IMR-90 (cell line): ENCODE measurements around the gene OFD1.

Source experiments
- CHD1 ChIP-seq: IDR thresholded peaks from 2 replicates; pipeline ENCODE4 v1.6.1; 2012; ENCODE audit warnings: low read depth, low read length, improper control_type of control experiment
- MAFK ChIP-seq: IDR thresholded peaks from 2 replicates; pipeline ENCODE4 v1.6.1; 2012; ENCODE audit warnings: low read depth, low read length, improper control_type of control experiment
- MXI1 ChIP-seq: IDR thresholded peaks from 2 replicates; pipeline ENCODE4 v1.6.1; 2012; ENCODE audit warnings: low read depth, mild to moderate bottlenecking, low read length, moderate library complexity, borderline replicate concordance
- POLR2A ChIP-seq: IDR thresholded peaks from 2 replicates; pipeline ENCODE4 v1.6.1; 2012; ENCODE audit warnings: mild to moderate bottlenecking, low read depth, low read length
- RCOR1 ChIP-seq: IDR thresholded peaks from 2 replicates; pipeline ENCODE4 v1.6.1; 2012; ENCODE audit warnings: mild to moderate bottlenecking, low read length, improper control_type of control experiment; ENCODE audit not compliant: insufficient replicate concordance
- RFX5 ChIP-seq: IDR thresholded peaks from 2 replicates; pipeline ENCODE4 v1.8.0; 2012; ENCODE audit warnings: low read depth, mild to moderate bottlenecking, low read length, moderate library complexity
- SMC3 ChIP-seq: fragments of 150-350 bp; IDR thresholded peaks from 2 replicates; pipeline ENCODE4 v1.6.1; 2016; ENCODE audit warnings: low read depth, mild to moderate bottlenecking, antibody characterized with exemption, low read length, moderate library complexity
- TF ChIP-seq, protein P1 (sequence below): conservative IDR thresholded peaks from 2 replicates; pipeline ENCODE4 v1.5.1; 2012; ENCODE audit warnings: mild to moderate bottlenecking, low read depth, low read length, improper control_type of control experiment
- TF ChIP-seq, protein P2 (sequence below): fragments of 150-350 bp; IDR thresholded peaks from 2 replicates; pipeline ENCODE4 v1.6.1; 2016; ENCODE audit warnings: low read depth, mild to moderate bottlenecking, low read length, moderate library complexity, borderline replicate concordance

DNA sequence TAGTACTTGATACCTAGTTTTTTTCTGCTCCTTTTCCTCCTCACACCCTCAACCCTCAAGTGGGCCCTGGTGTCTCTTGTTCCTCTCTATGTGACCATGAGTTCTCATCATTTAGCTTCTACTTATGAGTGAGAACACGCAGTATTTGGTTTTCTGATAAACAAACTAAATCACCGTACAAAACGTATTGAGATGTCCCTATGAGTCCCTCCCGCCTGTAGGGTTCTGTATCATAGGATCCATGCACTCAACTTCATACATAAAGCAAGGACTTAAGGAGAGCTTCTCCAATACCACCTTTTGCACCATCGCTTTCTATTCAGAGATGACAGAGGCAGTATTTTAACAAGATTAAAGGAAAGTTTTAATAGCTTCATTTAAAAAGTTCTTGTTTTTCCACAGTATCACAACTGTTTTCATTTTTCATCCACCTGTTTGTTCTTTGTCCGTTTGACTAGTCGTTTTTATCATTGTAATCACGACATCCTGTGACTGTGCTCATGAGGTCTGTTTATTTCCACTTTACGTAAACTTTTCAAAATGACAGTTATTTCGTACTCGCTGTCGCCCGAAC lies 46.1 kb upstream of the OFD1 start:
- TF ChIP-seq SMC3 (no peak), POLR2A (no peak), MXI1 (no peak), CHD1 (no peak), RFX5 (no peak), RCOR1 (no peak), MAFK (no peak)
- TF ChIP-seq, protein P1, sequence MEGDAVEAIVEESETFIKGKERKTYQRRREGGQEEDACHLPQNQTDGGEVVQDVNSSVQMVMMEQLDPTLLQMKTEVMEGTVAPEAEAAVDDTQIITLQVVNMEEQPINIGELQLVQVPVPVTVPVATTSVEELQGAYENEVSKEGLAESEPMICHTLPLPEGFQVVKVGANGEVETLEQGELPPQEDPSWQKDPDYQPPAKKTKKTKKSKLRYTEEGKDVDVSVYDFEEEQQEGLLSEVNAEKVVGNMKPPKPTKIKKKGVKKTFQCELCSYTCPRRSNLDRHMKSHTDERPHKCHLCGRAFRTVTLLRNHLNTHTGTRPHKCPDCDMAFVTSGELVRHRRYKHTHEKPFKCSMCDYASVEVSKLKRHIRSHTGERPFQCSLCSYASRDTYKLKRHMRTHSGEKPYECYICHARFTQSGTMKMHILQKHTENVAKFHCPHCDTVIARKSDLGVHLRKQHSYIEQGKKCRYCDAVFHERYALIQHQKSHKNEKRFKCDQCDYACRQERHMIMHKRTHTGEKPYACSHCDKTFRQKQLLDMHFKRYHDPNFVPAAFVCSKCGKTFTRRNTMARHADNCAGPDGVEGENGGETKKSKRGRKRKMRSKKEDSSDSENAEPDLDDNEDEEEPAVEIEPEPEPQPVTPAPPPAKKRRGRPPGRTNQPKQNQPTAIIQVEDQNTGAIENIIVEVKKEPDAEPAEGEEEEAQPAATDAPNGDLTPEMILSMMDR: no peak
- TF ChIP-seq, protein P2, sequence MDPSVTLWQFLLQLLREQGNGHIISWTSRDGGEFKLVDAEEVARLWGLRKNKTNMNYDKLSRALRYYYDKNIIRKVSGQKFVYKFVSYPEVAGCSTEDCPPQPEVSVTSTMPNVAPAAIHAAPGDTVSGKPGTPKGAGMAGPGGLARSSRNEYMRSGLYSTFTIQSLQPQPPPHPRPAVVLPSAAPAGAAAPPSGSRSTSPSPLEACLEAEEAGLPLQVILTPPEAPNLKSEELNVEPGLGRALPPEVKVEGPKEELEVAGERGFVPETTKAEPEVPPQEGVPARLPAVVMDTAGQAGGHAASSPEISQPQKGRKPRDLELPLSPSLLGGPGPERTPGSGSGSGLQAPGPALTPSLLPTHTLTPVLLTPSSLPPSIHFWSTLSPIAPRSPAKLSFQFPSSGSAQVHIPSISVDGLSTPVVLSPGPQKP: no peak
